ENCODE data around the gene AP2A2. TPM values are rescaled to one million over a fixed set of nuclear protein-coding genes. Genes with fewer than 3 reads are reported as not detected.
A peak's percentile ranks its signal among the peaks of the same experiment; 100 is the strongest.
"Not testable (repeated sequence)": the region's sequence is repeated elsewhere in the genome, so short reads cannot be mapped to it uniquely, and the experiment has no call there.

The AP2A2 gene
- total RNA-seq, 2 donors from 2014 or later = 37.3 to 58.0 TPM

- no peaks in the 10 kb centered on the region for H3K9me3 Mint-ChIP-seq
- ATAC-seq (no peak), DNase-seq (ENCODE audit: low spot score in 2 of 2) (no peak)
- H3K27ac Mint-ChIP-seq = peak overlapping the region; percentile 25 to 52
- H3K36me3 Mint-ChIP-seq = peaks cover 0 to 5% of the 10 kb centered on the region in 2 donors
Measured at GRCh38 chr11:973237-973636, 47.6 kb downstream of the AP2A2 start.

GRCh38 chr11:975376-975775 lies 49.7 kb downstream of the AP2A2 start:
- ATAC-seq; DNase-seq (ENCODE audit: low spot score in 2 of 2); H3K36me3 Mint-ChIP-seq; H3K27ac Mint-ChIP-seq; H3K9me3 Mint-ChIP-seq: not testable (repeated sequence)

GRCh38 chr11:975827-976226 lies 50.2 kb downstream of the AP2A2 start:
- Mint-ChIP-seq H3K36me3 (no peaks in the 10 kb centered on the region), H3K27ac (peak overlapping the region in 1 of 2 donors; percentile 68), H3K9me3 (no peaks in the 10 kb centered on the region)
- ATAC-seq = no peak
- DNase-seq (ENCODE audit: low spot score in 2 of 2) = no peak

GRCh38 chr11:976431-977160 lies 50.9 kb downstream of the AP2A2 start:
- no peak for ATAC-seq
- Mint-ChIP-seq H3K36me3 (no peaks in the 10 kb centered on the region), H3K9me3 (no peaks in the 10 kb centered on the region), H3K27ac (no peak overlapping the region)
- no peak for DNase-seq (ENCODE audit: low spot score in 2 of 2)

- DNase-seq (ENCODE audit: low spot score in 2 of 2) = no peak
- peak overlapping the region in 1 of 2 donors; percentile 79 for H3K27ac Mint-ChIP-seq
Measured at GRCh38 chr11:977830-978720, 52.4 kb downstream of the AP2A2 start.

GRCh38 chr11:978781-979180 lies 53.1 kb downstream of the AP2A2 start:
- peak overlapping the region; percentile 24 to 79 for H3K27ac Mint-ChIP-seq
- no peaks in the 10 kb centered on the region for H3K9me3 Mint-ChIP-seq
- H3K36me3 Mint-ChIP-seq = no peaks in the 10 kb centered on the region
- DNase-seq (ENCODE audit: low spot score in 2 of 2) (no peak), ATAC-seq (no peak)

More at GRCh38 chr11:977830-978720, 52.4 kb downstream of the AP2A2 start:
- ATAC-seq = no peak
- Mint-ChIP-seq H3K36me3 (no peaks in the 10 kb centered on the region), H3K9me3 (no peaks in the 10 kb centered on the region)

GRCh38 chr11:980438-981357 lies 55.0 kb downstream of the AP2A2 start:
- DNase-seq (ENCODE audit: low spot score in 2 of 2) (no peak), ATAC-seq (no peak)
- no peaks in the 10 kb centered on the region for H3K9me3 Mint-ChIP-seq
- no peaks in the 10 kb centered on the region for H3K36me3 Mint-ChIP-seq
- H3K27ac Mint-ChIP-seq = peak overlapping the region; percentile 1 to 44

GRCh38 chr11:981764-982163 lies 56.1 kb downstream of the AP2A2 start:
- no peak overlapping the region for H3K27ac Mint-ChIP-seq
- ATAC-seq (no peak), DNase-seq (ENCODE audit: low spot score in 2 of 2) (no peak)
- no peaks in the 10 kb centered on the region for H3K9me3 Mint-ChIP-seq
- no peaks in the 10 kb centered on the region for H3K36me3 Mint-ChIP-seq

- DNase-seq (ENCODE audit: low spot score in 2 of 2) (no peak), ATAC-seq (no peak)
- H3K36me3 Mint-ChIP-seq = peaks cover 0 to 9% of the 10 kb centered on the region in 2 donors
- no peak overlapping the region for H3K27ac Mint-ChIP-seq
- no peaks in the 10 kb centered on the region for H3K9me3 Mint-ChIP-seq
Measured at GRCh38 chr11:984546-984945, 58.9 kb downstream of the AP2A2 start.

- DNase-seq (ENCODE audit: low spot score in 2 of 2) (no peak), ATAC-seq (no peak)
- H3K9me3 Mint-ChIP-seq = no peaks in the 10 kb centered on the region
- peaks cover 0 to 9% of the 10 kb centered on the region in 2 donors for H3K36me3 Mint-ChIP-seq
- H3K27ac Mint-ChIP-seq = peak overlapping the region in 1 of 2 donors; percentile 55
Measured at GRCh38 chr11:985406-985805, 59.7 kb downstream of the AP2A2 start.

- Mint-ChIP-seq H3K36me3 (peaks cover 0 to 9% of the 10 kb centered on the region in 2 donors), H3K9me3 (no peaks in the 10 kb centered on the region), H3K27ac (peak overlapping the region in 1 of 2 donors; percentile 55)
- DNase-seq (ENCODE audit: low spot score in 2 of 2) (no peak), ATAC-seq (no peak)
Measured at GRCh38 chr11:985848-986247, 60.2 kb downstream of the AP2A2 start.

GRCh38 chr11:986270-986951 lies 60.7 kb downstream of the AP2A2 start:
- DNase-seq (ENCODE audit: low spot score in 2 of 2) (no peak), ATAC-seq (no peak)
- Mint-ChIP-seq H3K9me3 (no peaks in the 10 kb centered on the region), H3K27ac (peak overlapping the region in 1 of 2 donors; percentile 55), H3K36me3 (peaks cover 0 to 9% of the 10 kb centered on the region in 2 donors)

- H3K27ac Mint-ChIP-seq = no peak overlapping the region
- ATAC-seq (no peak), DNase-seq (ENCODE audit: low spot score in 2 of 2) (no peak)
- peaks cover 0 to 9% of the 10 kb centered on the region in 2 donors for H3K36me3 Mint-ChIP-seq
- H3K9me3 Mint-ChIP-seq = no peaks in the 10 kb centered on the region
Measured at GRCh38 chr11:986952-987305, 61.3 kb downstream of the AP2A2 start.

- H3K9me3 Mint-ChIP-seq = no peaks in the 10 kb centered on the region
- ATAC-seq = no peak
- H3K36me3 Mint-ChIP-seq = peaks cover 0 to 9% of the 10 kb centered on the region in 2 donors
- no peak overlapping the region for H3K27ac Mint-ChIP-seq
- DNase-seq (ENCODE audit: low spot score in 2 of 2) = no peak
Measured at GRCh38 chr11:987671-988070, 62.0 kb downstream of the AP2A2 start.

GRCh38 chr11:990101-990500 lies 64.4 kb downstream of the AP2A2 start:
- DNase-seq (ENCODE audit: low spot score in 2 of 2) = no peak
- peaks cover 0 to 12% of the 10 kb centered on the region in 2 donors for H3K36me3 Mint-ChIP-seq
- H3K9me3 Mint-ChIP-seq = no peaks in the 10 kb centered on the region

GRCh38 chr11:991034-991433 lies 65.4 kb downstream of the AP2A2 start:
- peak overlapping the region; percentile 70 to 74 for H3K27ac Mint-ChIP-seq
- peaks cover 5 to 14% of the 10 kb centered on the region in 2 donors for H3K36me3 Mint-ChIP-seq
- H3K9me3 Mint-ChIP-seq = no peaks in the 10 kb centered on the region
- no peak for ATAC-seq
- DNase-seq (ENCODE audit: low spot score in 2 of 2) = no peak

More at GRCh38 chr11:990101-990500, 64.4 kb downstream of the AP2A2 start:
- no peak for ATAC-seq
- peak overlapping the region; percentile 8 to 74 for H3K27ac Mint-ChIP-seq
